GM12878 (cell line): Measurements from ENCODE around the gene AGFG1. TPM values are rescaled to one million over a fixed set of nuclear protein-coding genes. Genes with fewer than 3 reads are reported as not detected.

Source experiments
- ATAC-seq: fragments of 200-7000 bp; cut with Tn5 transposase; 3 replicates; pipeline ENCODE4 v1.9.1; 2020; ENCODE audit warnings: mild to moderate bottlenecking, moderate library complexity
- BruUV-seq: library from RNA; stranded (reverse); fragments of 400-500 nt; replicated peaks from 2 replicates; lab custom pipeline; 2021; lab: Mats Ljungman, UMichigan
- CTCF ChIA-PET: fragments of 300-600 bp; sonication (Branson Sonifier 250); formaldehyde crosslinking; extraction: SDS; loops from one replicate; lab custom pipeline; 2021; ENCODE audit warnings: inconsistent platforms; lab: Yijun Ruan, JAX
- POLR2A ChIA-PET: fragments of 350-600 bp; formaldehyde crosslinking; extraction: SDS; loops from one replicate; lab custom pipeline; 2021; ENCODE audit warnings: inconsistent platforms; lab: Charles Lee
- RAD21 ChIA-PET: fragments of 300-600 bp; sonication (Branson Sonifier 250); formaldehyde crosslinking; loops from one replicate; lab custom pipeline; 2023; ENCODE audit warnings: antibody characterized with exemption; ENCODE audit not compliant: unreplicated experiment; lab: Charles Lee
- SMC1A ChIA-PET: fragments of 300-600 bp; sonication (Branson Sonifier 250); formaldehyde crosslinking; loops from one replicate; lab custom pipeline; 2023; ENCODE audit not compliant: unreplicated experiment, uncharacterized antibody; lab: Charles Lee
- DNase-seq: peaks from one replicate; pipeline ENCODE4 v3.0.0-alpha.2; 2011; ENCODE audit warnings: low read depth, low spot score
- FAIRE-seq: peaks from 3 replicates; lab custom pipeline; 2011; peaks lifted over from hg19 to GRCh38; lab: Jason Lieb, UNC
- H2AFZ ChIP-seq: 2 replicates; pipeline ENCODE4 v1.6.0; 2011; ENCODE audit warnings: low read depth, low read length, control low read depth; ENCODE audit not compliant: control insufficient read depth
- H3K27ac ChIP-seq: 2 replicates; pipeline ENCODE4 v1.5.1; 2011; ENCODE audit warnings: control low read depth; ENCODE audit not compliant: control insufficient read depth, insufficient read depth
- H3K27me3 ChIP-seq, 2 experiments: replicated peaks in 1 of 2; 2 replicates each; pipeline versions ENCODE4 v1.6.0 to v1.6.1; 2011; ENCODE audit warnings: low read length in 1 of 2; ENCODE audit not compliant: control insufficient read depth in 2 of 2, insufficient read depth in 2 of 2
- H3K36me3 ChIP-seq, 2 experiments: 2 replicates each; pipeline ENCODE4 v1.5.1; 2011; ENCODE audit warnings: low read length in 1 of 2; ENCODE audit not compliant: control insufficient read depth in 2 of 2, insufficient read depth in 2 of 2
- H3K4me1 ChIP-seq: 2 replicates; pipeline ENCODE4 v1.6.1; 2011; ENCODE audit warnings: mild to moderate bottlenecking, low read length, moderate library complexity, mixed read lengths; ENCODE audit not compliant: control insufficient read depth, insufficient read depth
- H3K4me2 ChIP-seq: 2 replicates; pipeline ENCODE4 v1.6.0; 2011; ENCODE audit warnings: control low read depth; ENCODE audit not compliant: control insufficient read depth, insufficient read depth
- H3K4me3 ChIP-seq: fragments of 200-600 bp; sonication (generic); 2 replicates; pipeline ENCODE4 v1.5.1; 2016
- H3K79me2 ChIP-seq: 2 replicates; pipeline ENCODE4 v1.6.0; 2011; ENCODE audit warnings: low read length; ENCODE audit not compliant: control insufficient read depth, insufficient read depth
- H3K9ac ChIP-seq: 2 replicates; pipeline ENCODE4 v1.8.0; 2011; ENCODE audit warnings: low read length, control low read depth, mixed read lengths; ENCODE audit not compliant: control insufficient read depth, insufficient read depth
- H3K9me3 ChIP-seq: replicated peaks from 3 replicates; pipeline ENCODE4 v1.5.1; 2011; ENCODE audit warnings: mild to moderate bottlenecking, low read length; ENCODE audit not compliant: control insufficient read depth, insufficient read depth
- H4K20me1 ChIP-seq: 2 replicates; pipeline ENCODE4 v1.6.0; 2011; ENCODE audit not compliant: control insufficient read depth, insufficient read depth
- BHLHE40 ChIP-seq, 2 experiments: fragments of 450-650 bp in 1 of 2; IDR thresholded peaks; 2 replicates each; pipeline ENCODE4 v1.6.1; 2011 to 2017; ENCODE audit warnings: low read depth in 2 of 2, borderline replicate concordance in 1 of 2, improper control_type of control experiment in 1 of 2, low read length in 1 of 2, mild to moderate bottlenecking in 1 of 2
- DPF2 ChIP-seq: fragments of 450-650 bp; IDR thresholded peaks from 2 replicates; pipeline ENCODE4 v1.6.1; 2017; ENCODE audit warnings: mild to moderate bottlenecking
- GABPA ChIP-seq: IDR thresholded peaks from 2 replicates; pipeline ENCODE4 v1.6.1; 2014; ENCODE audit warnings: antibody characterized with exemption, low read depth, mild to moderate bottlenecking, inconsistent platforms
- JUNB ChIP-seq: IDR thresholded peaks from 2 replicates; pipeline ENCODE4 v1.6.1; 2016; ENCODE audit warnings: antibody characterized with exemption, mild to moderate bottlenecking
- MTA2 ChIP-seq: fragments of 450-650 bp; IDR thresholded peaks from 2 replicates; pipeline ENCODE4 v1.6.1; 2016; ENCODE audit warnings: low read depth, mild to moderate bottlenecking, moderate library complexity
- NR2C1 ChIP-seq: fragments of 450-650 bp; IDR thresholded peaks from 2 replicates; pipeline ENCODE4 v1.6.1; 2017; ENCODE audit warnings: antibody characterized with exemption, mild to moderate bottlenecking, moderate library complexity
- NR2F1 ChIP-seq: fragments of 450-650 bp; conservative IDR thresholded peaks from 2 replicates; pipeline ENCODE4 v1.6.1; 2017; ENCODE audit warnings: mild to moderate bottlenecking
- NRF1 ChIP-seq: conservative IDR thresholded peaks from 2 replicates; pipeline ENCODE4 v1.6.1; 2011; ENCODE audit warnings: mild to moderate bottlenecking, low read depth, low read length, improper control_type of control experiment
- PAX5 ChIP-seq: IDR thresholded peaks from 2 replicates; pipeline ENCODE4 v1.6.1; 2011; ENCODE audit warnings: low read depth, low read length, borderline replicate concordance
- RUNX3 ChIP-seq: IDR thresholded peaks from 2 replicates; pipeline ENCODE4 v1.6.1; 2012; ENCODE audit warnings: low read length, inconsistent platforms
- WRNIP1 ChIP-seq: IDR thresholded peaks from 2 replicates; pipeline ENCODE4 v1.6.1; 2011; ENCODE audit warnings: low read depth, low read length, improper control_type of control experiment, borderline replicate concordance
- WGBS: methylation state at CpG from one replicate; pipeline ENCODE4 v1.1.6; 2016; ENCODE audit warnings: low lambda C conversion rate; ENCODE audit not compliant: insufficient replicate concordance, insufficient coverage; ENCODE audit errors: missing lambda C conversion rate; 5-methylcytosine and 5-hydroxymethylcytosine counted together
- in situ Hi-C: fragments of 300-500 bp; cut with MboI; formaldehyde crosslinking; loops from 9 replicates; pipeline ENCODE4 v1.14.3; 2018; ENCODE audit warnings: mixed read lengths
- intact Hi-C: fragments of 100-400 bp; cut with micrococcal nuclease; formaldehyde crosslinking; loops from one replicate; pipeline ENCODE4 v1.14.2; 2022; ENCODE audit not compliant: unreplicated experiment
- polyA plus RNA-seq, 11 experiments: library from polyadenylated mRNA; depleted of rRNA in 4 of 11; unstranded in 6 of 11; stranded (reverse) in 5 of 11; fragments of >200 nt; fragmentation: Nextera tagmentation in 4 of 11; fragmentation: Illumina TruSeq in 1 of 11; extraction: Ambion mirVana in 4 of 11; extraction: Trizol in 1 of 11; gene quantifications; 1 replicate in 1 of 11; 2 replicates in 10 of 11; pipeline versions ENCODE4 v1.2.1 to v1.2.3, GENCODE V29; 2011 to 2016; ENCODE audit warnings: inconsistent platforms in 2 of 11, missing spikeins in 2 of 11, low read depth in 1 of 11
- total RNA-seq, 4 experiments: library from RNA; depleted of rRNA in 3 of 4; stranded (reverse); fragments of >200 nt in 3 of 4; fragmentation: Illumina TruSeq in 1 of 4; extraction: Trizol in 1 of 4; gene quantifications; 2 replicates each; pipeline versions ENCODE4 v1.2.1 to v1.2.3, GENCODE V29; 2013 to 2021
- TF ChIP-seq, protein P1 (sequence below): fragments of 450-650 bp; IDR thresholded peaks from 2 replicates; pipeline ENCODE4 v1.6.1; 2017; ENCODE audit warnings: borderline replicate concordance
- TF ChIP-seq, protein P2 (sequence below): IDR thresholded peaks from 2 replicates; pipeline ENCODE4 v1.6.1; 2011; ENCODE audit warnings: borderline replicate concordance, low read depth, mild to moderate bottlenecking, moderate library complexity, mixed read lengths, low read length; ENCODE audit not compliant: insufficient read depth; ENCODE audit errors: extremely low read length
- TF ChIP-seq, protein P3 (sequence below): fragments of 450-650 bp; IDR thresholded peaks from 2 replicates; pipeline ENCODE4 v1.6.1; 2017; ENCODE audit warnings: mild to moderate bottlenecking, low read depth, inconsistent platforms; ENCODE audit not compliant: poor library complexity, severe bottlenecking

Gene AGFG1
- total and polyA plus RNA-seq, 10 of the 15 experiments (the other 5 are each of a cell fraction or from before 2014, with no cell fraction given): 7.3 to 243 (median 81.7) TPM

DNA sequence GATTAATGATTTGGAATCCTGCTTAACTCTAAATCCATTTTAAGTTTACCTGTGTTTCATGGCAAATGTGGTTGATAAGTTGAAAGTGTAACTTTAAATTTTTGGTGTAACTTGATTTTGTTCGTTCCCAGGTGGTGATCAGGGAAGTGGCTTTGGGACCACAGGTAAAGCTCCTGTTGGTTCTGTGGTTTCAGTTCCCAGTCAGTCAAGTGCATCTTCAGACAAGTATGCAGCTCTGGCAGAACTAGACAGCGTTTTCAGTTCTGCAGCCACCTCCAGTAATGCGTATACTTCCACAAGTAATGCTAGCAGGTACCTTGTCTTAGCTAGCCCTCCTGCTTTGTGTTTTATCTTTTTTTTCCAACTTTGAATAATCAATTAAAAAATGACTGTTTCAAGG, 62.8 kb downstream of the AGFG1 start (continued):
- TF ChIP-seq, protein P1, sequence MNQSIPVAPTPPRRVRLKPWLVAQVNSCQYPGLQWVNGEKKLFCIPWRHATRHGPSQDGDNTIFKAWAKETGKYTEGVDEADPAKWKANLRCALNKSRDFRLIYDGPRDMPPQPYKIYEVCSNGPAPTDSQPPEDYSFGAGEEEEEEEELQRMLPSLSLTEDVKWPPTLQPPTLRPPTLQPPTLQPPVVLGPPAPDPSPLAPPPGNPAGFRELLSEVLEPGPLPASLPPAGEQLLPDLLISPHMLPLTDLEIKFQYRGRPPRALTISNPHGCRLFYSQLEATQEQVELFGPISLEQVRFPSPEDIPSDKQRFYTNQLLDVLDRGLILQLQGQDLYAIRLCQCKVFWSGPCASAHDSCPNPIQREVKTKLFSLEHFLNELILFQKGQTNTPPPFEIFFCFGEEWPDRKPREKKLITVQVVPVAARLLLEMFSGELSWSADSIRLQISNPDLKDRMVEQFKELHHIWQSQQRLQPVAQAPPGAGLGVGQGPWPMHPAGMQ: no peak
- peak; percentile 95 for TF ChIP-seq RUNX3
- TF ChIP-seq NRF1: no peak
- TF ChIP-seq MTA2: no peak
- TF ChIP-seq NR2F1: no peak
- no peak for TF ChIP-seq NR2C1
- TF ChIP-seq BHLHE40 (IDR thresholded peaks at IDR 0.05; ENCODE audit: borderline replicate concordance in 1 of 2, low read depth in 2 of 2, low read length in 1 of 2): no peak
- no peak for TF ChIP-seq JUNB

DNA sequence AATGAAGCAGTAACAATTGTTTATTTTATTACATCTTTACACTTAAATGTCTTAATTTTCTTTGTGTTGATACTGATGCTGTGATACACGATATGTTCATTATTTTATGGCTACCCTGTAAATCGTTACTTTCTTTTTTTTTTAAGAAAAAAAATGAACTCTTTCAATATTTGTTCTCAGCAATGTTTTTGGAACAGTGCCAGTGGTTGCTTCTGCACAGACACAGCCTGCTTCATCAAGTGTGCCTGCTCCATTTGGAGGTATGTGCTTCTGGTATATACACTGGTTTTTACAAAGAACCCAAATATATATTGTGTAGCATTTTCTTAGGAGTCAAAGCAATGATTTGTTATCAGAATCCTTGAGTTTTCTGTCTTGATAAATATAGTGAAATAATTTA, 64.5 kb downstream of the AGFG1 start:
- Histone ChIP-seq H3K4me3 (no peak overlapping the region), H3K27me3 (no peaks in the 10 kb centered on the region), H2AFZ (no peak overlapping the region), H4K20me1 (no peaks in the 10 kb centered on the region), H3K27ac (no peak overlapping the region), H3K4me2 (no peak overlapping the region), H3K9me3 (peaks cover 2% of the 10 kb centered on the region; the same call in 2 of the 3 replicates), H3K4me1 (peaks cover 18% of the 10 kb centered on the region), H3K9ac (no peak overlapping the region), H3K36me3 (peaks cover 3 to 17% of the 10 kb centered on the region in 2 experiments; a peak in 3 of 4 replicates), H3K79me2 (no peaks in the 10 kb centered on the region; the same call in 1 of the 2 replicates)
- DNase-seq (no peak), ATAC-seq (no peak), FAIRE-seq (no peak)
- POLR2A ChIA-PET: interaction anchor here (0.5 kb wide), 1 partner anchor 40 kb away, joined by 5 read pairs; no protein-coding TSS in a partner anchor
- WGBS: 100% methylated on average over 2 of the region's 2 CpGs
- RAD21 ChIA-PET: no interaction called here
- SMC1A ChIA-PET: no interaction called here
- intact Hi-C loops (loop anchor here (5.0 kb wide), 2 partner anchors 54 to 129 kb away; no protein-coding TSS in a partner anchor), in situ Hi-C loops (no loop called here)
- BruUV-seq: no TSS peak
- CTCF ChIA-PET: no interaction called here
- TF ChIP-seq PAX5 (no peak), DPF2 (no peak), WRNIP1 (no peak), GABPA (no peak)
- TF ChIP-seq, protein P2, sequence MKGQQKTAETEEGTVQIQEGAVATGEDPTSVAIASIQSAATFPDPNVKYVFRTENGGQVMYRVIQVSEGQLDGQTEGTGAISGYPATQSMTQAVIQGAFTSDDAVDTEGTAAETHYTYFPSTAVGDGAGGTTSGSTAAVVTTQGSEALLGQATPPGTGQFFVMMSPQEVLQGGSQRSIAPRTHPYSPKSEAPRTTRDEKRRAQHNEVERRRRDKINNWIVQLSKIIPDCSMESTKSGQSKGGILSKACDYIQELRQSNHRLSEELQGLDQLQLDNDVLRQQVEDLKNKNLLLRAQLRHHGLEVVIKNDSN: no peak
- TF ChIP-seq, protein P3, sequence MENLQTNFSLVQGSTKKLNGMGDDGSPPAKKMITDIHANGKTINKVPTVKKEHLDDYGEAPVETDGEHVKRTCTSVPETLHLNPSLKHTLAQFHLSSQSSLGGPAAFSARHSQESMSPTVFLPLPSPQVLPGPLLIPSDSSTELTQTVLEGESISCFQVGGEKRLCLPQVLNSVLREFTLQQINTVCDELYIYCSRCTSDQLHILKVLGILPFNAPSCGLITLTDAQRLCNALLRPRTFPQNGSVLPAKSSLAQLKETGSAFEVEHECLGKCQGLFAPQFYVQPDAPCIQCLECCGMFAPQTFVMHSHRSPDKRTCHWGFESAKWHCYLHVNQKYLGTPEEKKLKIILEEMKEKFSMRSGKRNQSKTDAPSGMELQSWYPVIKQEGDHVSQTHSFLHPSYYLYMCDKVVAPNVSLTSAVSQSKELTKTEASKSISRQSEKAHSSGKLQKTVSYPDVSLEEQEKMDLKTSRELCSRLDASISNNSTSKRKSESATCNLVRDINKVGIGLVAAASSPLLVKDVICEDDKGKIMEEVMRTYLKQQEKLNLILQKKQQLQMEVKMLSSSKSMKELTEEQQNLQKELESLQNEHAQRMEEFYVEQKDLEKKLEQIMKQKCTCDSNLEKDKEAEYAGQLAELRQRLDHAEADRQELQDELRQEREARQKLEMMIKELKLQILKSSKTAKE: no peak
